ENCODE measurements around the gene GGNBP2.

The GGNBP2 gene

DNA sequence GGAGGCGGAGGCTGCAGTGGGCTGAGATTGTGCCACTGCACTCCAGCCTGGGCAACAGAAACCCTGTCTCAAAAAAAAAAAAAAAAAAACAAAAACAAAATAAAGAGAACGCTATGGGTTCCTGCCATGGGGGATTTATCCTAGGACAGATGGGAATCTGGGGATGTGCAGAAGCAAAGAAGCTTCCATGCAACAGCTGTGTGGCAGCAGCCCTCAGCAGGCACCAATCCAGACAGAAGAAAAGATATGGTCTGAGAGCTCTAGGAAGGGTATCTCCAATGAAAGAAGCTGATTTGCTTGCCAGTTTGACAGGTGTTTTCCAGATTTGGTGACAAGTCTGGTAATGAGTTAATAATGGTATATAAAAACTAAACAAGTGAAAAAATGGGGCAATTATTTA lies 21.6 kb upstream of the GGNBP2 start:
- DNase-seq = no peak

DNA sequence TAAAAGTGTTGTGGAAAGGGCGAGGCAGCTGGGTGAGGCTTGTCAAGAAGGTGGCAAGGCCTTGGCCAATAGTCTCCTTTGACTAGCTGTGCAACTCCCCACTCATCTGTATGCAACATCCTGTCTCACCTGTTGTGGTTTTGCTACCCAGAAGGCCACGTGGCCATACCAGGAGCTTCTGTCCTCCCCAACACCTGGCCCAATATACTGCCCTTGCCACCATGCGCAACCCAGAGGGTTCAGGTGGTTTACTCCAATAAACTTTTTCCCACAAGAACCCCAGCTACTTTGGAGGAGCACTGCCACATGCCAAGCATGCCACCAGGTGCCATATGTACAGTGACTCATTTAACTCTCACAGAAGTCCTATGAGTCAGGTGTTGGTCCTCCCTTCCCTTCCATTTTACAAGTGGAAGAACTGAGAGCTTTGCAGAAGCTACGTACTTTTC lies 20.3 kb upstream of the GGNBP2 start:
- DNase-seq = no peak

DNA sequence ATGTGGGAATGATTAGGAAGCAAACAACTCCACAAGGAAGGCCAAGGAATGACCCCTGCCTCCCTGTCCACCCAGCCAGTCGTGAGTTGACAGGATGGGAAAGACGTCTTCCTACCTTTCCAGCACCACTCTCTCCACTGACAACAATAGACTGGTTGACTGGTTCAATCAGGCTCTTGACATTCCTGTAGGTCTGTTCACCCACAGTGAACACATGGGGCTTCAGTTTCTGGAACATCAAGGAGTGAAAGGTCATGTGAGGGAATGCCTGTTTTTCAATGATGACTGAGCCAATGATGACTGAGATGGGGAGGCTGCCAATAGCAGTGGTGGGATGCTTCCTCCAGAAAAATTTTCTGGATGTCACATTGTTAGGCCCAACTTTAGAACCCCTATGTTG lies 19.6 kb upstream of the GGNBP2 start:
- DNase-seq = no peak

DNA sequence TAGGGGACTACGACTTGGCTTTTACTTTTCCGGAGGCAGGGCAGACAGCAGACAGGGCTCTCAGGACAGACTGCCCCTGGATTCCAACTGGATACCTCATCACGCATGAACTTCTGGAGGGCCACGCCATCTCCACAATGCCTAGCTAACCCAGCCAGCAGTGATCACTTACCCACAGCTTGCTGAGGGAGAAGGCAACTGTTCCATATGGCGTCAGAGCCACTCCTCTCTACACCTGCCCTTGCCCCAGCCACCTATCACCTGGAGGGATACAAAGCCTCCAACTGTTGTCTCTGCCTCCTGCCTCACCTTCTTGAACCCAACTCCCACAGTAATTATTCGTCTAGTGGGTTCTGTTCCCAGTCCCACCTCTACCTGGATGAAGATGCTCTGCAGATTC lies 18.8 kb upstream of the GGNBP2 start:
- no peak for DNase-seq

DNA sequence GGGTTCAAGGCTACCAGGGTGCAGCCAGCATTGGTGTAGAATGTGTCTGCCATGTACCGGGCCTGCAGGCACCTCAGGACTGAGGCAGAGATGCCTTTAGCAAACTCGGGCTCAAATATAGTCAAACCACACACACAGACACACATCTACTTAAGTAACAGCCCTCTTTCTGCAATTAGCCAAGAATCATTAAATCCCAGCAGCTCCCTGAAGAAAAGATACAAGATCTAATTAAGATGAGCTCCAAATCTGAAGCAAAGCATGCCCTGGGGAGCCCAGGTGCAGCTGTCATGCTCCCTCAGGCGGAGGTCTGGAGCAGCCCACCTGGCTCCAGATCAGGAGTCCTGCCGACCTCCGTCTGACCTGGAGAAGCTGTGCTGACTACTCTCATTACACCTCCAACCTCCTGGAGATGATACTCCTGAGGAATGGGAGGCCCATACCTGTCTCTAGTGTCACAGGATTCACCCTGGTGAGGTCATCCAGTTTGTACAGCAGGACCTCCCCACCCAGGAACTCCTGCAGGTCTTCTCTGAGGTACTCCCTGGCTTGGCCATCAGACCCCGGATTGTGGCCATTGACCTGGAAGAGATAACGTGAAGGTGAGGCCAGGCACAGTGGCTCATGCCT lies 17.0 kb upstream of the GGNBP2 start:
- no peak for DNase-seq

DNA sequence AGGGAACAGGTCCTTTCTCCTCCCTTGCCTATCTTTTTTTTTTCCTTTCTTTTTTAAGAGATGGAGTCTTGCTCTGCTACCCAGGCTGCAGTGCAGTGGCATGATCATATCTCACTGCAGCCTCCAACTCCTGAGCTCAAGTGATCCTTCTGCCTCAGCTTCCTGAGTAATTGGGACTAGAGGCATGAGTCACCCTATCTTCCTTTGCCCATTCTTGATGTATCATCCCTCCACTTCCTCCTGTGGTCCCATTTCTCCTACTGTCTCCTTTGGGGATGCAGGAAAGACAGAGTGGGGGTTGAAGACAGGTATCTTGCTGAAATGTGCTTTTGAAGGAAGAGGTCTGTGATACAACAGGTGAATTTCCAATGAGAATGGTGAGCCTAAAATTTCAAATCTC lies 15.6 kb upstream of the GGNBP2 start:
- DNase-seq = no peak

DNA sequence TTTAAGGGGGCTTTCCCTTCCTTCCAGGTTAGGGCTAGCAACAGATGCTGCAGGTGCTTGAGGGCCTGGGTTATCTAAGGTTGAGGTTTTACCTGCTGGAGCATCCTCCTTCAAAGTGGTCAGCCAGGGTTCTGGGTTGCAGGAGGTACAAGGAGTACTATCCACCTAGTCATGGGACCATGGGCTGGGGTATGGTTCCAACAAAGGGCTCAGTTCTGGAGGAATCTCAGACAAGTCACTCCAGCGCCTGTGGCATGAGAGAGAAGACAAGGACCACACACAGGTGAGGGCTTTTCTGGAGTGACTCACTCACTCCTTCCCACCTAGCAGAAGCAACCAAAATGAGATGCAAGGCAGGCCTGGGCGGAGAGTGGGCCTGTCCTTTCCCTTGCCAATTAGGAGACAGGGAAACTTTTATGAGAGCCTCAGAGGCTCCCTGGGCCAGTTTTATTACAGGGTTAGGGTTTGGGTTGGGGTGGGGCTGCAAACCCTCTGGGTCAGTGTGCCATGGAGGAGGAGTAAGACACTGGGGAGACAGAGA lies 12.2 kb upstream of the GGNBP2 start:
- no peak for DNase-seq

DNA sequence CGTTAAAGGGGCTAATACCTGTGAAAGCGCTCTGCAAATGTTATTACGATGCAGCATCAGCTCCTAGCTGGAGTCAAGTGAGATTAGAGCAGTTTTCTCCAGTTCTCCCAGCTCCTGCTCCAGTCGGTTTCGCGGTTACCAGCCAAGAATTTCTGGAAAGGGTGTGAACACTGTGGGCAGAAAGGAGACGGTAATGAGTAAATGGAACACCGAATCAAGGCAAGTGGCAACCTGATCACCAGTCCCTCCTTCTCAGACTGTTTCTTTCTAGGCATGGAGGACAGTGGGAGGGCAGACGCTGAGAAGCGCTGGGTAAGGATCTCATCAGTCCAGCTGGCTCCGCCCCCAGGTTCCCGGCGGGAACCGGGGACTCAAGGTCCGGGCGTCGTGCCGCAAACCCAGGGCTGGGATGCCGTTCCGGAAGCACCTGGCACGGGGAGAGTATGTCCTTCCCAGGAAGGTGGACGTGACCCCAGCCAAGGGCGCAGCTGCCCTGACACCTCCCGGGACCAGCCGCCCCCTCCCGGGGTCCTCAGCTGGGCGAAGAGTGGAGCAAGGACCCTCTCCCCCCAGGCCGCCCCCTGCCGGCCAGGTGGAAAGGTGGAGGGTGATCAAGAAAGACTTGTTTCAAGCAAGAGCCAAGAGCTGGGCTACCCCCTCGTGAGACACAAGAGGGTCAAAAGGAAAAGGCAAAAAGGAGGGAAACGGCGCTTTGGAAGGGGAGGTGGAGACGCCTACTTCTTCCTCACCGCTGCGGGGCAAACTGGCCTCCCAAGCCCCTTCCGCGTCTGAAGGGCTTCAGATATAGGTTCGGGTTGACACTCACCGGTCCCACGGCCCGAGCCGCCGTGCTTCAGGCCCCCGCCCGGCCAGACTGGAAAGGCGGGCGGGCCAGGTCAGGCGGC lies 10.5 kb upstream of the GGNBP2 start:
- DNase-seq = peak; percentile 42

DNA sequence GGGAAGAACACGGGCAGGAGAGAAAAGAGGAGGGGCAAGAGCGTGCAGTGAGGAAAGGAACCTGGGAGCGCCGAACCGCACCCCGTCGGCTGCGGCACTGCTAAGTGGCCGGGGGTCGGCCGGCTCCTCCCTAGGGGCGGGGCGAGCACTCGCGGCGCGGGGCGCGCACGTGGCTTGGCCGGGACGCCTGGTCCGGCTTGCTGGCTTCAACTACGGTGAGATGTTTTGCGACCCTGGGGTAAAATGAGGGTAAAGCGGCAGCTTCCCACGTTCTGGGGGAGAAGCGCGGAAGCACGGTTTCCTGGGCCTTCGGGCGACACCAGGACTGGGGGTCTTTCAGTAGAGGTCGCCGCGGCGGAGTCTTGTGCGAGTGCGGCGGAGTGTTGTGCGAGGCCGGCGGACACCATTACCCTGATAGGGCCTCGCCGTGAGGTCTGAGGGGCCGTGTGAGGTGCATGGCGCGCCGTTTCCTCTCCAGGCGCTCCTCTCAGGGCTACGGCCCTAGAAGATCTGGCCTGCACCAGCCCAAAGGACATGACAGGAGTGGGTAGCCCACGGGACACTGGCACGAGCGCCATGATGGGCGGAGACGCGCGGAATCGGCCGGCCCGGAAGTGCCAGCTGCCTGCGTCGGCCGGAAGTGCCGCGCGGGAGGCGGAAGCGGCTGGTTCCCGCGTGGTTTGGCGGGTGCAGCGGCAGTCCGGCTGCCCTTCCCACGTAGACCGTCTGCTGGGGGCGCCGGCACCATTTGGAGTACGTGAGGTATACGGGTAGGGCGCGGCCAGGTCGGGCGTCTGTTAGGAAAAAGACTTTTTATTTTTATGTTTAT lies 9.7 kb upstream of the GGNBP2 start, which contains the start of the genes MYO19 and PIGW:
Gene MYO19 (minus strand): TSS at position 29 of the 829 bp plus-strand sequence. CDS start 2,330 bp downstream, outside the sequence.
Gene PIGW (plus strand): TSS at position 148 of the 829 bp plus-strand sequence. CDS start 2,115 bp downstream, outside the sequence.
- peak; percentile 68 for DNase-seq

DNA sequence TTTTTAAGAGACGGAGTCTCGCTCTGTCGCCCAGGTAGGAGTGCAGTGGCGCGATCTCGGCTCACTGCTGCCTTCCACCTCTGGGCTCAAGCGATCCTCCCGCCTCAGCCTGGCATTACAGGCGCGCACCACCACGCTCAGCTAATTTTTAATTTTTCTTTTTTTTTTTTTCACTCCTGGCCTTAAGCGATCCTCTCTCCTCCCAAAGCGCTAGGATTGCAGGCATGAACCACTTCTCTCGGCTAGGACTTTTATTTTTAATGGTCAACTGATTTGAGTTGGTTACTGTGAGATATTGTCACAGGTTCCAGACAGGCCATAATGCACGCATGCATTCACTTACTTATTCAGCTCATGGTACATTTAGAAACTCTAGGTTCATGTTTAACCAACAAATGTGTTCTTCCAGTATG lies 9.0 kb upstream of the GGNBP2 start:
- no peak for DNase-seq

DNA sequence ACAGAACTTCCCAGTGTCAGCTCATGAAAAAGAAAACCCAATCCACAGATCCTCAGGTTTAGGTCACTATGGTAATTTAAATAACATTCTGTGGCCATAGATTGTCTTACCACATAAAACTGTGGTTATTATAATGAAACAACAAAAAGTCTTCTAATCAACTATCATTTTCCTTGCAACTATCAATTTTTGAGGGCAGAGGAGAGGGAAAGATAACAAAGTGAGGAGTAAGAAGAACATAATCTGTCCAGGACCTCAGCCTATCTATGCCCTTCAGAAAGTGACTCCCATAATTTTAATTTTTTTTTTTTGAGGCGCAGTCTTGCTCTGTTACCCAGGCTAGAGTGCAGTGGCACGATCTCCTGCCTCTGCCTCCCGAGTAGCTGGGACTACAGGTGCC lies 4.0 kb upstream of the GGNBP2 start:
- no peak for DNase-seq

DNA sequence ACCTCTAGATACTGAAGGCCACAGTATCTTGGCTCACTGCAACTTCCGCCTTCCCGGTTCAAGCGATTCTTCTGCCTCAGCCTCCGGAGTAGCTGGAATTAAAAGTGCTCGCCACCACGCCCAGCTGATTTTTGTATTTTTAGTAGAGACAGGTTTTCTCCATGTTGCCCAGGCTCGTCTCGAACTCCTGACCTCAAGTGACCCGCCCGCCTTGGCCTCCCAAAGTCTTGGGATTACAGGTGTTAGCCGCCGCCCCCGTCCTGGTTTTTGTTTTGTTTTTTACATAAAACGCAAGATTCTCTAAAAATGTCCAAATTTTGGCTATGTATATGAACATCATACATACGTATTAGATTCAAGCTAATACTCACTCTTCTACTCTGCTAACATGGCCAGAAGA lies 2.0 kb upstream of the GGNBP2 start:
- no peak for DNase-seq

DNA sequence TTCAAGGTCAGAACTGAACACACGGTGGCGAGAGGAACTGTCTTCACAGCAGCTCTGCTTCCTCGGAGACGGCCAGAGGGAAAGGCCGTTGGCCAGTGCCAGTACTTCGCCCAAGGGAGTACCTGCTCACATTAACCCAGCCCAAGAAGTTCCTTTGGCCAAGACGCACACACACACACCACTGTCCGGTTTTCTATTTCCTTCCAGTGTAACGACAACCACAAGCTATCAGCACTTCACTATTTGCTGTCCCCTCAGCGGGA lies 744 bp upstream of the GGNBP2 start:
- no peak for DNase-seq

DNA sequence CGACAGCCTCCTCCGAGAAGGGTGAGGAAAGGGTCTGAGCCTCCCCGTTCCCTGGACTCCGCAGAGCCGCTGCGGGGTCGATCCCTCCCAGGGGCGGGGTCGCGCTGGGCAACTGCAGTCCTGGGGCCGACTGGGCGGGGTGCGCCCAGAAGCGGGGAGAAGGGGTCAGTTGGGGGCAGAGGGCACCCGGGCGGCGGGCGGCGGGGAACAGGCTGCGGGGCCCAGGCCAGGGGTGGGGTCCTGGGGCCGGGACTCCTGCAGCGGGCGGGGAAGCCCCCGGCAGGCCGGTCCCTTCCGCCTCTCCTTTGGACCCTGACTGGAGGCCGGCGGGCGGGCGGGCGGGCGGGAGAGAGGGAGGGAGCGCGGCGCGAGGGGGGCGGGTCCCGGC lies 352 bp downstream of the GGNBP2 start:
- no peak for DNase-seq

DNA sequence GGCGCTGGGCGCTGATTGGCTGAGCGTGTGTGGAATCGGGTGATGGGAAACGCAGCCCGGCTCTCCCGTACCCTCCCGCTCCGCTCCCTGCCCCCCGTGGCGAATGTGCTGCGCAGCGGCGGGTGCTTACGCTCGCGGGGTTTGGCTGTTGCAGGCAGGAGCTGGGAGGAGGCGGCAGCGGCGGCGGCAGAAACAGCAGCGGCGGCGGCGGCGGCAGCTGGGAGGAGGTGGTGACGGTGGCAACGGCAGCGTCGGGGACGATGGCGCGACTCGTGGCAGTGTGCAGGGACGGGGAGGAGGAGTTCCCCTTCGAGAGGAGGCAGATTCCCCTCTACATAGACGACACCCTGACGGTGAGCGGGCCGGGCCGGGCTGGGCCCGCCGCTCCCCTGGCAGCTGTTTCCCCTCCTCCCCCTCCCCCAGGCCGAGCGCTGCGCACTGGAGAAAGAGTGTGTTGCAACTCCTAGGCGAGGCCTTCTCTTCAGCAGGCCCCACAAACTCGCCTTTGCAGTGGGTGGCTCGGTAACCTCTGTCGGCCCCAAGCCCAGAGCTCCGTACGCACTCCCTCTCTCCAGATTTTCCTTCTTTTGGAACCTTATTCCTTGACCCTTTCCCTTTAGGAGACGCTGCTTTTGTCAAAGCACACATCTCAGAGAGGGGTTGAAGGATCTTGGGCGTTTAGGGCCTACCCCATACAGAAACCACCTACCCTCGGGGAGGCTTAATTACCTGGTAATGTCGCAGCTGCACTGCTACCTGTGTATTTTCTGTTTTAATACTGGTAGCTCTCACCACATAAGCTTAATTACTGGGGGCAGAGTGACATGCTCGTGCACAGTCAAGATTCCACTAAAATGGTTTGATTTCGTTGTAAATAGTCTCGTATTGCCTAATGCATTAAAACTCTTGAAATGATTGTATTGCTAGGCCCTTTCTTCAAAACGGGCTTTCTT lies 1.0 kb downstream of the GGNBP2 start:
- DNase-seq = peak; percentile 91

DNA sequence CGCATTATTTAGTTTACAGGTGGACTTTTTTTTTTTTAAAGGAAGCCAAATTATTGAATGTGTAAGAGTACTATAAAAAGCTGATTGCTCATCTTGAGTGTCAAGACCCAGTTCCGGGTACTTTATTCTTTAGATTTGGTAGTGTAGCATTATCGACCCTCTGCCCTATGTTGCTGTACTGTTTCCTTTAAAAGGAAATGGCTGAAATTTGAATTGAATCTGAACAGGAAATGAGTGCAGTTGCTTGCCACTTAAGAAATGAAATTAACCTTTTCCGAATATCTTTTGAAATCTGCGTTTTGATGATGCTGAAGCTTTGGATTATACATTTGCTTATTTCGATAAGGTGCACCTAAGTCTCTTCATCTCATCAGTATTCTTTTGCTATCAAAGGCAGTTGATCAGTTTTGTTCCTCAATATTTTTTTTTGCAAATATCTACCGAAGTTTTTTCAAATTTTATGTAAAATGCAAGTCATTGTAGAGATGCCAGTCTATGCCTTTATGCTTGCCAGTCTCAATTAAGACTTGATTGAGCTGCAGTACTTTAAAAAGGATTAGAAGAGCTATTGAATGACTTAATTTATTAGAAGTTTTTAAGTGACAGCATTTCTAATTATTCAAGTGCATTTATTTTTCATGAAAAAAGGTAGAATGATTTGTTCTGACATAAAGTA lies 1.8 kb downstream of the GGNBP2 start:
- DNase-seq = no peak

DNA sequence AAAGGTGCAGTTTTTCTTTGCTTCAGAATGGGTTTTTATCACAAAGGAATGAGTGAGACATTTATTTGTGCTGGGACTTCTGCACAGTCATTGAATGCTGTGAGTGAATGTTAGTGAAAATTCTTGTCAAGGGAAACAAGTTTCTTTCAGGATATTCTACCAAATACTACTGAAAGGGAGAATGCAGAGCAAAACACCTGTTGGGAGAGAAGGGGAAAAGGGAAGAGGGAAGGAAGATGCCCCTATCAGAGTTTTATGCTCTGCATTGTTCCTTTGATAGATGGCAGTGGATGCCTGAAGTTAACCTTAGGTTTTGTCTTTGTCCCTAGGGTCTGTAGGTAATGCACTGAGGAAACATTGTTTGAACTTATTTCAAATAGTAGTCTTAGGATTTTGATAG lies 3.1 kb downstream of the GGNBP2 start:
- no peak for DNase-seq

DNA sequence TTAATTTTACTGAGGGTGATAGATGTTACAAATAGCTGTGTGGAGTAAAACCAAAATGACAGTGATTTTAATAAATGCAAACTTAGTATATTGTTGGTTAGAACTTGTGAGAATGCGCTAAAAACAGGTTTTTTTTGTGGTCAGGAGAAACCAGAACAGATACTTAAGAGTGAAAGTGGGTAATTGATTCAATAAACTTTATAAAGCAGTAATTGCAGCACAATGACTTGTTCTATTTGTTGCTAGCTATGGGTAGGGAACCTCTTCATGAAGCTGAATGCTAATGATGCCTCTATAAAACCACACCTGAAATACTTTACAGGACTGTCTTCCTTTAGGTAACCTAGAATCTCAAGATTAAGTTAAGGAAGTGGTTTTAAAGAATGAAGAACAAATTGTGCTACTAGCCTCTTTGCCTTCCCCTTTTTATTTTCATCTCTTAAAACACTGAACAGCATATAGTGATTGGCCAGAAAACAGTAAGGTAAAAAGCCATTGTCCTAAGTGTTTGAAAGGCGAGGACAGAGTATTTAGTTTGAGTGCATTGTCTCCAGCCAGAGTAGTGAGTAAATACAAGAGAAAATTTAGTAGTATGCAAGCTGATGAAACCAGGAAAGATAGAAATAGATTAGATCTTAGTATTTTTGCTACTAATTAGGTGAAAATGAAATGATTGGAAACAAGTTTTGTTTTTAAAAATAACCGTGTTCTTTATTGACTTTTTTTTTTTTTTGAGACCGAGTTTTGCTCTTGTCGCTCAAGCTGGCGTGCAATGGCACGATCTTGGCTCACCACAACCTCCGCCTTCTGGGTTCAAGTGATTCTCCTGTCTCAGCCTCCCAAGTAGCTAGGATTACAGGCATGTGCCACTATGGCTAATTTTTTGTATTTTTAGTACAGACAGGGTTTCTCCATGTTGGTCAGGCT lies 6.0 kb downstream of the GGNBP2 start:
- DNase-seq = no peak

DNA sequence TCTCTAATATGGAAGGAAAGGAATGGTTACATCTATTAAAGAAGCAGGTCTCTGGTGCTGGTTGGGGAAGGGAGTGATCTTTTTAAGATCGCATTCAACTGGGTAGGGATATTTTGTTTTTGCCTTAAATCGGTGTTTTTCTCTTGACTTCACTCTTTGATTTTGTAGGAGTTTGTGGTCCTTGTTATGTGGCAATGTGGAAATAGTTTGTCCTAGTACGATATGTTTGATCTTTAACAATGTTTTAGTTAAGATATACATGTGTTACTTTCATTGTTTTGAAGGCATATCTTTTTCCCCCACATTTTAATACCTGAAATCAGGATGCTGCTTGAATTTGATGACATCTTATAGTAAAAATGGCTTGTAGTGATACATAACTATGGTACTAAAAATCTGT lies 8.7 kb downstream of the GGNBP2 start:
- DNase-seq = no peak

DNA sequence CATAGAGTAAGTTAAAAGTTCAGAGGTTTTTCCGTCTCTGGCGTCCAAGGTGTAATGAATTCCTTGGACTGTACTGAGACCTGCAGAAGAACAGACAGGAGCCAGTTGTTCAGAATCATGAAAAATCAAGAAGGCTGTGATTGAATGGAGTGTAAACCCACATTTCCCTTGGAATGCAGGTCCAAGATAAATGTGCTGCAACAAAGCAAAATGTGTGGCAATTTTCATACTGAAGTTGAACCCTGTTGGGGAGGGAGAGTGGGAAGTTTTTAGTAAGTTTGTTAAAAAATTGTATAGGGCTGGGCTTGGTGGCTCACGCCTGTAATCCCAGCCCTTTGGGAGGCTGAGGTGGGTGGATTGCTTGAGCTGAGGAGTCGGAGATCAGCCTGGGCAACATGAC lies 21.4 kb downstream of the GGNBP2 start:
- no peak for DNase-seq

Measured in effector CD8-positive, alpha-beta T cell (primary cell).